ENCODE data around the gene ZEB2.

Gene ZEB2

DNA sequence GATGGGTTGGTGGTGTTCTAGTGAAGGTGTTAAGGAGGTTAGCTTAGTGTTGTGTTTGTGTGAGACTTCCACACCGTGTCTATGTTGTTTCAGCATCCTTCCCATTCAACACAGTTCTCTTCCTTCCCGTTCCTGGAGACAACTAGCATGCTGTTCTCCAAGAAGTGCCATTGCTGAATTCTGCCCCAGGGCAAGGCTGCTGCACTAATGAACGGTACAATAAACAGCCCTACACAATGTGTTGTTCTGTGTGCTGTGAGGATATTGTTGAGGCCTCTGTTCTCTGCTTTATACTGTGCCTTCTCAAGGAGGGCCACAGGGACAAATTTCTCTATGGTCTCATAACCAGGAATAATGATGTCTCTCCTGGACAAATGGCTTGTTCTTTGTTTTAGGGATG, 39.8 kb upstream of the ZEB2 start:
- no peak for DNase-seq
- Histone ChIP-seq H4K12ac (ENCODE audit: low read depth, low read length) (no peak overlapping the region), H3K9ac (ENCODE audit: low read length) (no peak overlapping the region), H2BK12ac (ENCODE audit: low read length) (no peak overlapping the region), H3K9me3 (ENCODE audit: insufficient read depth, low read depth, low read length) (no peaks in the 10 kb centered on the region), H3K14ac (ENCODE audit: low read length) (no peak overlapping the region), H3K27ac (ENCODE audit: low read depth, low read length) (no peak overlapping the region), H3K79me2 (ENCODE audit: control insufficient read depth, insufficient read depth, low read length, poor library complexity) (no peaks in the 10 kb centered on the region), H4K8ac (ENCODE audit: low read depth, low read length) (no peak overlapping the region), H2BK5ac (ENCODE audit: low read depth, low read length, poor library complexity) (no peak overlapping the region), H3K18ac (ENCODE audit: low read length) (no peak overlapping the region), H3K4ac (ENCODE audit: low read depth, low read length) (no peak overlapping the region), H3K79me1 (ENCODE audit: low read length) (no peaks in the 10 kb centered on the region), H3K27me3 (ENCODE audit: insufficient read depth, low read length) (no peaks in the 10 kb centered on the region), H3K4me2 (ENCODE audit: low read length) (no peak overlapping the region), H3K4me1 (ENCODE audit: control insufficient read depth in 1 of 2, insufficient read depth in 2 of 2, low read length in 2 of 2) (no peaks in the 10 kb centered on the region), H3K36me3 (ENCODE audit: control insufficient read depth in 1 of 2, insufficient read depth in 2 of 2, low read length in 2 of 2) (no peaks in the 10 kb centered on the region), H2BK120ac (ENCODE audit: insufficient read depth, low read length, poor library complexity) (no peak overlapping the region), H3K23ac (ENCODE audit: low read length) (no peak overlapping the region), H4K91ac (ENCODE audit: low read depth, low read length) (no peak overlapping the region), H2AK5ac (ENCODE audit: low read length) (no peak overlapping the region), H3K4me3 (ENCODE audit: low read depth, low read length) (no peak overlapping the region), H2AFZ (ENCODE audit: insufficient read depth, low read length, poor library complexity) (no peak overlapping the region)
- no CpG with 5 or more reads among the region's 3 CpGs for WGBS (ENCODE audit: extremely low coverage, insufficient coverage, insufficient read length)

DNA sequence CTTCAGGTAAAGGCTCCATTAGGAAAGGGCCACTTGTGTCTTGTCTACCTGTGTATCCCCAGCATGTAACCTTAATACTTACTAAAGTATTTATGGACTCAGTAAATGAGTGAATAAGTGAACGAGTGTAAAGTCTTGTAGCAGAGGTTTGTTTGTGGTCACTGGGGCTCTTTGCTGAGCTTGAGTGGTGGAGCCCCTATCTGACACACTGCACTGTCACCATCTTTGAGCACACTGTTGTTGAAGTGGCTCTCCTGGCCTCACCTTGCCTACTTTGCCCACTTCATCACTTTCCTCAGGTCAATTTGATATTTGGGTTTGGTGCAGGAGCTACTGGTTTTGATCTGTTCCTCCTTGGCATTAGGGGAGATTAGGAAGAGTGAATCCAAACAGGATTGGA, 39.3 kb upstream of the ZEB2 start:
- Histone ChIP-seq H2BK120ac (ENCODE audit: insufficient read depth, low read length, poor library complexity) (no peak overlapping the region), H2AFZ (ENCODE audit: insufficient read depth, low read length, poor library complexity) (no peak overlapping the region), H3K4ac (ENCODE audit: low read depth, low read length) (no peak overlapping the region), H3K4me1 (ENCODE audit: control insufficient read depth in 1 of 2, insufficient read depth in 2 of 2, low read length in 2 of 2) (no peaks in the 10 kb centered on the region), H4K91ac (ENCODE audit: low read depth, low read length) (no peak overlapping the region), H3K27me3 (ENCODE audit: insufficient read depth, low read length) (no peaks in the 10 kb centered on the region), H2BK12ac (ENCODE audit: low read length) (no peak overlapping the region), H3K4me2 (ENCODE audit: low read length) (no peak overlapping the region), H2BK5ac (ENCODE audit: low read depth, low read length, poor library complexity) (no peak overlapping the region), H3K9ac (ENCODE audit: low read length) (no peak overlapping the region), H3K27ac (ENCODE audit: low read depth, low read length) (no peak overlapping the region), H3K36me3 (ENCODE audit: control insufficient read depth in 1 of 2, insufficient read depth in 2 of 2, low read length in 2 of 2) (no peaks in the 10 kb centered on the region), H4K8ac (ENCODE audit: low read depth, low read length) (no peak overlapping the region), H3K9me3 (ENCODE audit: insufficient read depth, low read depth, low read length) (no peaks in the 10 kb centered on the region), H4K12ac (ENCODE audit: low read depth, low read length) (no peak overlapping the region), H3K79me1 (ENCODE audit: low read length) (no peaks in the 10 kb centered on the region), H3K23ac (ENCODE audit: low read length) (no peak overlapping the region), H3K14ac (ENCODE audit: low read length) (no peak overlapping the region), H2AK5ac (ENCODE audit: low read length) (no peak overlapping the region), H3K18ac (ENCODE audit: low read length) (no peak overlapping the region), H3K79me2 (ENCODE audit: control insufficient read depth, insufficient read depth, low read length, poor library complexity) (no peaks in the 10 kb centered on the region), H3K4me3 (ENCODE audit: low read depth, low read length) (no peak overlapping the region)
- WGBS (ENCODE audit: extremely low coverage, insufficient coverage, insufficient read length): no CpG with 5 or more reads among the region's 1 CpG
- no peak for DNase-seq

DNA sequence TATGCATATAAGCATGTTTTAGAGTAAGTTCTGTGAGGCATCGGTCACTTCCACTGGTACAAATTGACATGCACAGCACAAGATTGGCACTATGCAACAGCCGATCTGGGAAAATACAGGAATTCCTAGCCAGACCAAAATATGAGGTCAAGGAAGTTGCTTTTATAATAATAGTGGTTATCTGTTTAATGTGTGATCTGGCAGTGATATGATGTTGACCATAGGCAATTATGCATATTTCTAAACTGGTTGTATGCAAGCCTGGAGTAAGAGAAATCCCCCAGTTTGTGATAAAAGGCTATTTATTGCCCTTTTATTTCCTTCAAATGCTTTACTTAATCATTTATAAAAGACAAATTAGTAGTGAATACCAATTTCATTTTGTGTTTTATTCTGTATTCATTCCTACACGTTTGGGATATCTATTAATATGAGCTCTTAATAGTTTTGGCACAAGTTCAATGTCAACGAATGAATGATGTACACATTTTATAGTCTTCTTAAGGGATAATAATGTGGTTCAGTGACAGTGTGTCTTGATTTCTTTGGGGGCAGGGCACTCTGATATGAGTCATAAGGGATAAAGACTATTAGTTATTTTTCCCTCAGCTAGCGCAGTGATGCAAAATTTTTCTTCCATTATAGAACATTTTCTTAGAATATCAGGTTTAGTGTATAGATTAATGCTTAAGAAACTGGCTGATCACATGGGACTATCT, 34.7 kb upstream of the ZEB2 start:
- Histone ChIP-seq H4K8ac (ENCODE audit: low read depth, low read length) (no peak overlapping the region), H3K79me1 (ENCODE audit: low read length) (no peaks in the 10 kb centered on the region), H3K4ac (ENCODE audit: low read depth, low read length) (no peak overlapping the region), H3K27me3 (ENCODE audit: insufficient read depth, low read length) (no peaks in the 10 kb centered on the region), H2BK12ac (ENCODE audit: low read length) (no peak overlapping the region), H3K9me3 (ENCODE audit: insufficient read depth, low read depth, low read length) (no peaks in the 10 kb centered on the region), H3K27ac (ENCODE audit: low read depth, low read length) (no peak overlapping the region), H2BK5ac (ENCODE audit: low read depth, low read length, poor library complexity) (no peak overlapping the region), H3K18ac (ENCODE audit: low read length) (no peak overlapping the region), H3K9ac (ENCODE audit: low read length) (no peak overlapping the region), H3K4me2 (ENCODE audit: low read length) (no peak overlapping the region), H3K4me1 (ENCODE audit: control insufficient read depth in 1 of 2, insufficient read depth in 2 of 2, low read length in 2 of 2) (no peaks in the 10 kb centered on the region), H4K12ac (ENCODE audit: low read depth, low read length) (no peak overlapping the region), H2BK120ac (ENCODE audit: insufficient read depth, low read length, poor library complexity) (no peak overlapping the region), H3K14ac (ENCODE audit: low read length) (no peak overlapping the region), H3K36me3 (ENCODE audit: control insufficient read depth in 1 of 2, insufficient read depth in 2 of 2, low read length in 2 of 2) (no peaks in the 10 kb centered on the region), H2AFZ (ENCODE audit: insufficient read depth, low read length, poor library complexity) (no peak overlapping the region), H3K23ac (ENCODE audit: low read length) (no peak overlapping the region), H2AK5ac (ENCODE audit: low read length) (no peak overlapping the region), H3K79me2 (ENCODE audit: control insufficient read depth, insufficient read depth, low read length, poor library complexity) (no peaks in the 10 kb centered on the region), H4K91ac (ENCODE audit: low read depth, low read length) (no peak overlapping the region), H3K4me3 (ENCODE audit: low read depth, low read length) (no peak overlapping the region)
- WGBS (ENCODE audit: extremely low coverage, insufficient coverage, insufficient read length): no CpG with 5 or more reads among the region's 5 CpGs
- DNase-seq: no peak

DNA sequence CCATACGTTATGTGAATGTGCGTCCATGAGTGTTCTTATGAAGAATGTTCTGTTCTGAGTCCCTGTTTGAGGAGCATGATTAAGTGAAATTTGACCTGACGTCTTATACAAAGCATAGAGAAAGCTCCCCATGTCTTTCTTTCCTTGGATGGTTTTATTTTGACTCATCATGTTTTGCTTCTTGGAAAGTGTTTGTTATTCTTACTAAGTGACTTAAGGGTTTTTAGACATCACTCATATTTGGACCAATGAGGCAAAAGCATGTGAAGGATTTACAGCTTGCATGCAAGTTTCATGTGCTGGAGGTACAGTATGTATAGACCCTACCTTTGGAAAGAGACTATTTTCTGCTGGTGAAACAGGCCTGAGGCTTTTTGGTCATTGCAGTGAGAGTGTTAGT, 33.5 kb upstream of the ZEB2 start:
- no peak overlapping the region for H3K4me3 ChIP-seq (ENCODE audit: low read depth, low read length)
- no peak overlapping the region for H4K91ac ChIP-seq (ENCODE audit: low read depth, low read length)
- no peaks in the 10 kb centered on the region for H3K9me3 ChIP-seq (ENCODE audit: insufficient read depth, low read depth, low read length)
- no peak overlapping the region for H2AFZ ChIP-seq (ENCODE audit: insufficient read depth, low read length, poor library complexity)
- H3K27me3 ChIP-seq (ENCODE audit: insufficient read depth, low read length): no peaks in the 10 kb centered on the region
- no peak overlapping the region for H3K9ac ChIP-seq (ENCODE audit: low read length)
- no peaks in the 10 kb centered on the region for H3K79me1 ChIP-seq (ENCODE audit: low read length)
- H4K12ac ChIP-seq (ENCODE audit: low read depth, low read length): no peak overlapping the region
- H3K4ac ChIP-seq (ENCODE audit: low read depth, low read length): no peak overlapping the region
- H2BK5ac ChIP-seq (ENCODE audit: low read depth, low read length, poor library complexity): no peak overlapping the region
- no peaks in the 10 kb centered on the region for H3K79me2 ChIP-seq (ENCODE audit: control insufficient read depth, insufficient read depth, low read length, poor library complexity)
- H3K27ac ChIP-seq (ENCODE audit: low read depth, low read length): no peak overlapping the region
- no peak overlapping the region for H3K14ac ChIP-seq (ENCODE audit: low read length)
- H3K36me3 ChIP-seq (ENCODE audit: control insufficient read depth in 1 of 2, insufficient read depth in 2 of 2, low read length in 2 of 2): no peaks in the 10 kb centered on the region
- no peak overlapping the region for H2BK12ac ChIP-seq (ENCODE audit: low read length)
- no peak overlapping the region for H3K18ac ChIP-seq (ENCODE audit: low read length)
- DNase-seq: peak; percentile 53 to 68
- no peak overlapping the region for H3K4me2 ChIP-seq (ENCODE audit: low read length)
- H4K8ac ChIP-seq (ENCODE audit: low read depth, low read length): no peak overlapping the region
- H3K4me1 ChIP-seq (ENCODE audit: control insufficient read depth in 1 of 2, insufficient read depth in 2 of 2, low read length in 2 of 2): no peaks in the 10 kb centered on the region
- no peak overlapping the region for H3K23ac ChIP-seq (ENCODE audit: low read length)
- WGBS (ENCODE audit: extremely low coverage, insufficient coverage, insufficient read length): no CpG with 5 or more reads among the region's 3 CpGs
- H2AK5ac ChIP-seq (ENCODE audit: low read length): no peak overlapping the region
- H2BK120ac ChIP-seq (ENCODE audit: insufficient read depth, low read length, poor library complexity): no peak overlapping the region
